ENCODE results near the gene SWAP70.

The SWAP70 gene

GRCh38 chr11:9625728-9626127 lies 38.1 kb upstream of the SWAP70 start:
- no peak for DNase-seq (ENCODE audit: low read depth)
- no peaks in the 10 kb centered on the region for H3K9me3 ChIP-seq (ENCODE audit: control insufficient read depth, low read length)

GRCh38 chr11:9626496-9627394 lies 37.1 kb upstream of the SWAP70 start:
- H3K27me3 ChIP-seq (replicated peaks; ENCODE audit: control insufficient read depth, insufficient read depth, low read length) = no peaks in the 10 kb centered on the region
- peaks cover 8% of the 10 kb centered on the region for H3K4me1 ChIP-seq (ENCODE audit: control insufficient read depth, insufficient read depth, low read length)
- no peak for DNase-seq (ENCODE audit: low read depth)
- no peaks in the 10 kb centered on the region for H3K36me3 ChIP-seq (ENCODE audit: control insufficient read depth, insufficient read depth, low read length, severe bottlenecking)
- no peak overlapping the region for H3K4me3 ChIP-seq (ENCODE audit: low read length)
- H3K9me3 ChIP-seq (ENCODE audit: control insufficient read depth, low read length) = no peaks in the 10 kb centered on the region
- no peak overlapping the region for H3K9ac ChIP-seq (ENCODE audit: low read length)

More at GRCh38 chr11:9625728-9626127, 38.1 kb upstream of the SWAP70 start:
- no peak overlapping the region for H3K9ac ChIP-seq (ENCODE audit: low read length)
- no peaks in the 10 kb centered on the region for H3K36me3 ChIP-seq (ENCODE audit: control insufficient read depth, insufficient read depth, low read length, severe bottlenecking)
- H3K4me3 ChIP-seq (ENCODE audit: low read length) = no peak overlapping the region
- peaks cover 8% of the 10 kb centered on the region for H3K4me1 ChIP-seq (ENCODE audit: control insufficient read depth, insufficient read depth, low read length)
- no peaks in the 10 kb centered on the region for H3K27me3 ChIP-seq (replicated peaks; ENCODE audit: control insufficient read depth, insufficient read depth, low read length)

GRCh38 chr11:9629064-9629463 lies 34.8 kb upstream of the SWAP70 start:
- DNase-seq (ENCODE audit: low read depth) = no peak
- H3K4me1 ChIP-seq (ENCODE audit: control insufficient read depth, insufficient read depth, low read length) = peaks cover 8% of the 10 kb centered on the region
- no peaks in the 10 kb centered on the region for H3K9me3 ChIP-seq (ENCODE audit: control insufficient read depth, low read length)
- no peaks in the 10 kb centered on the region for H3K36me3 ChIP-seq (ENCODE audit: control insufficient read depth, insufficient read depth, low read length, severe bottlenecking)
- no peaks in the 10 kb centered on the region for H3K27me3 ChIP-seq (replicated peaks; ENCODE audit: control insufficient read depth, insufficient read depth, low read length)
- H3K4me3 ChIP-seq (ENCODE audit: low read length) = no peak overlapping the region
- H3K9ac ChIP-seq (ENCODE audit: low read length) = no peak overlapping the region

GRCh38 chr11:9633679-9634078 lies 30.2 kb upstream of the SWAP70 start:
- Histone ChIP-seq H3K9me3 (ENCODE audit: control insufficient read depth, low read length) (no peaks in the 10 kb centered on the region), H3K4me3 (ENCODE audit: low read length) (no peak overlapping the region), H3K27me3 (replicated peaks; ENCODE audit: control insufficient read depth, insufficient read depth, low read length) (no peaks in the 10 kb centered on the region), H3K4me1 (ENCODE audit: control insufficient read depth, insufficient read depth, low read length) (peaks cover under 1% of the 10 kb centered on the region), H3K36me3 (ENCODE audit: control insufficient read depth, insufficient read depth, low read length, severe bottlenecking) (no peaks in the 10 kb centered on the region), H3K9ac (ENCODE audit: low read length) (no peak overlapping the region)
- no peak for DNase-seq (ENCODE audit: low read depth)

GRCh38 chr11:9636691-9637090 lies 27.2 kb upstream of the SWAP70 start:
- H3K4me1 ChIP-seq (ENCODE audit: control insufficient read depth, insufficient read depth, low read length) = peaks cover 6% of the 10 kb centered on the region

GRCh38 chr11:9639099-9639498 lies 24.8 kb upstream of the SWAP70 start:
- H3K27me3 ChIP-seq (replicated peaks; ENCODE audit: control insufficient read depth, insufficient read depth, low read length) = no peaks in the 10 kb centered on the region
- H3K9ac ChIP-seq (ENCODE audit: low read length) = no peak overlapping the region
- no peak overlapping the region for H3K4me3 ChIP-seq (ENCODE audit: low read length)
- no peak for DNase-seq (ENCODE audit: low read depth)
- H3K4me1 ChIP-seq (ENCODE audit: control insufficient read depth, insufficient read depth, low read length) = peaks cover 6% of the 10 kb centered on the region
- H3K36me3 ChIP-seq (ENCODE audit: control insufficient read depth, insufficient read depth, low read length, severe bottlenecking) = no peaks in the 10 kb centered on the region
- no peaks in the 10 kb centered on the region for H3K9me3 ChIP-seq (ENCODE audit: control insufficient read depth, low read length)

More at GRCh38 chr11:9636691-9637090, 27.2 kb upstream of the SWAP70 start:
- Histone ChIP-seq H3K27me3 (replicated peaks; ENCODE audit: control insufficient read depth, insufficient read depth, low read length) (no peaks in the 10 kb centered on the region), H3K36me3 (ENCODE audit: control insufficient read depth, insufficient read depth, low read length, severe bottlenecking) (no peaks in the 10 kb centered on the region), H3K9ac (ENCODE audit: low read length) (no peak overlapping the region), H3K4me3 (ENCODE audit: low read length) (no peak overlapping the region), H3K9me3 (ENCODE audit: control insufficient read depth, low read length) (no peaks in the 10 kb centered on the region)
- no peak for DNase-seq (ENCODE audit: low read depth)

GRCh38 chr11:9639985-9640384 lies 23.9 kb upstream of the SWAP70 start:
- no peak for DNase-seq (ENCODE audit: low read depth)

GRCh38 chr11:9642894-9643293 lies 21.0 kb upstream of the SWAP70 start:
- H3K4me3 ChIP-seq (ENCODE audit: low read length) = no peak overlapping the region
- H3K4me1 ChIP-seq (ENCODE audit: control insufficient read depth, insufficient read depth, low read length) = peaks cover 6% of the 10 kb centered on the region
- H3K9me3 ChIP-seq (ENCODE audit: control insufficient read depth, low read length) = peaks cover 5% of the 10 kb centered on the region
- no peak overlapping the region for H3K9ac ChIP-seq (ENCODE audit: low read length)
- H3K27me3 ChIP-seq (replicated peaks; ENCODE audit: control insufficient read depth, insufficient read depth, low read length) = no peaks in the 10 kb centered on the region
- no peak for DNase-seq (ENCODE audit: low read depth)
- no peaks in the 10 kb centered on the region for H3K36me3 ChIP-seq (ENCODE audit: control insufficient read depth, insufficient read depth, low read length, severe bottlenecking)

More at GRCh38 chr11:9639985-9640384, 23.9 kb upstream of the SWAP70 start:
- Histone ChIP-seq H3K27me3 (replicated peaks; ENCODE audit: control insufficient read depth, insufficient read depth, low read length) (no peaks in the 10 kb centered on the region), H3K9me3 (ENCODE audit: control insufficient read depth, low read length) (no peaks in the 10 kb centered on the region), H3K36me3 (ENCODE audit: control insufficient read depth, insufficient read depth, low read length, severe bottlenecking) (no peaks in the 10 kb centered on the region), H3K4me3 (ENCODE audit: low read length) (no peak overlapping the region), H3K4me1 (ENCODE audit: control insufficient read depth, insufficient read depth, low read length) (peaks cover 6% of the 10 kb centered on the region), H3K9ac (ENCODE audit: low read length) (no peak overlapping the region)

GRCh38 chr11:9643751-9644150 lies 20.1 kb upstream of the SWAP70 start:
- Histone ChIP-seq H3K9ac (ENCODE audit: low read length) (no peak overlapping the region), H3K4me3 (ENCODE audit: low read length) (no peak overlapping the region), H3K9me3 (ENCODE audit: control insufficient read depth, low read length) (peaks cover 5% of the 10 kb centered on the region), H3K4me1 (ENCODE audit: control insufficient read depth, insufficient read depth, low read length) (peaks cover 5% of the 10 kb centered on the region), H3K27me3 (replicated peaks; ENCODE audit: control insufficient read depth, insufficient read depth, low read length) (no peaks in the 10 kb centered on the region), H3K36me3 (ENCODE audit: control insufficient read depth, insufficient read depth, low read length, severe bottlenecking) (no peaks in the 10 kb centered on the region)
- no peak for DNase-seq (ENCODE audit: low read depth)

- no peaks in the 10 kb centered on the region for H3K27me3 ChIP-seq (replicated peaks; ENCODE audit: control insufficient read depth, insufficient read depth, low read length)
- H3K36me3 ChIP-seq (ENCODE audit: control insufficient read depth, insufficient read depth, low read length, severe bottlenecking) = no peaks in the 10 kb centered on the region
- H3K4me1 ChIP-seq (ENCODE audit: control insufficient read depth, insufficient read depth, low read length) = no peaks in the 10 kb centered on the region
- no peak overlapping the region for H3K9ac ChIP-seq (ENCODE audit: low read length)
- H3K4me3 ChIP-seq (ENCODE audit: low read length) = no peak overlapping the region
- peaks cover 10% of the 10 kb centered on the region for H3K9me3 ChIP-seq (ENCODE audit: control insufficient read depth, low read length)
- no peak for DNase-seq (ENCODE audit: low read depth)
Measured at GRCh38 chr11:9645881-9646280, 18.0 kb upstream of the SWAP70 start.

- H3K9me3 ChIP-seq (ENCODE audit: control insufficient read depth, low read length) = peaks cover 10% of the 10 kb centered on the region
- H3K9ac ChIP-seq (ENCODE audit: low read length) = no peak overlapping the region
- no peaks in the 10 kb centered on the region for H3K4me1 ChIP-seq (ENCODE audit: control insufficient read depth, insufficient read depth, low read length)
- H3K4me3 ChIP-seq (ENCODE audit: low read length) = no peak overlapping the region
- no peak for DNase-seq (ENCODE audit: low read depth)
- no peaks in the 10 kb centered on the region for H3K27me3 ChIP-seq (replicated peaks; ENCODE audit: control insufficient read depth, insufficient read depth, low read length)
- H3K36me3 ChIP-seq (ENCODE audit: control insufficient read depth, insufficient read depth, low read length, severe bottlenecking) = no peaks in the 10 kb centered on the region
Measured at GRCh38 chr11:9646324-9646723, 17.6 kb upstream of the SWAP70 start.

All from adipocyte (in vitro differentiated cells).